Trophoblast cell (in vitro differentiated cells and primary cell): Measurements from ENCODE around the gene TMEM258.

Source experiments
- DNase-seq, 2 donors: peaks; one replicate each; pipeline ENCODE4 v3.0.0-alpha.2; 2016
- H2AFZ ChIP-seq: 2 replicates; pipeline ENCODE4 v1.6.1; 2013; ENCODE audit warnings: low read length, moderate library complexity, mild to moderate bottlenecking; ENCODE audit not compliant: insufficient read depth, poor library complexity
- H2AK5ac ChIP-seq: 2 replicates; pipeline ENCODE4 v1.6.1; 2013; ENCODE audit warnings: mild to moderate bottlenecking, low read length
- H2BK120ac ChIP-seq: 2 replicates; pipeline ENCODE4 v1.6.1; 2013; ENCODE audit warnings: low read length, mild to moderate bottlenecking, moderate library complexity; ENCODE audit not compliant: insufficient read depth, poor library complexity
- H2BK12ac ChIP-seq: 2 replicates; pipeline ENCODE4 v1.6.1; 2013; ENCODE audit warnings: mild to moderate bottlenecking, low read length, moderate library complexity
- H2BK5ac ChIP-seq: 2 replicates; pipeline ENCODE4 v1.6.1; 2013; ENCODE audit warnings: low read length, low read depth, moderate library complexity, mild to moderate bottlenecking; ENCODE audit not compliant: poor library complexity
- H3K14ac ChIP-seq: 2 replicates; pipeline ENCODE4 v1.6.1; 2013; ENCODE audit warnings: mild to moderate bottlenecking, low read length
- H3K18ac ChIP-seq: 2 replicates; pipeline ENCODE4 v1.6.1; 2013; ENCODE audit warnings: mild to moderate bottlenecking, low read length
- H3K23ac ChIP-seq: 2 replicates; pipeline ENCODE4 v1.6.1; 2013; ENCODE audit warnings: low read length
- H3K27ac ChIP-seq: 2 replicates; pipeline ENCODE4 v1.5.1; 2013; ENCODE audit warnings: low read depth, mild to moderate bottlenecking, inconsistent platforms, low read length, moderate library complexity
- H3K27me3 ChIP-seq: 2 replicates; pipeline ENCODE4 v1.6.1; 2013; ENCODE audit warnings: inconsistent platforms, mild to moderate bottlenecking, low read length, moderate library complexity; ENCODE audit not compliant: insufficient read depth
- H3K36me3 ChIP-seq, 2 experiments: 1 replicate in 1 of 2; 2 replicates in 1 of 2; pipeline ENCODE4 v1.6.1; 2013; ENCODE audit warnings: low read length in 2 of 2, mild to moderate bottlenecking in 2 of 2, moderate library complexity in 1 of 2; ENCODE audit not compliant: insufficient read depth in 2 of 2, control insufficient read depth in 1 of 2
- H3K4ac ChIP-seq: 2 replicates; pipeline ENCODE4 v1.6.1; 2013; ENCODE audit warnings: low read depth, mild to moderate bottlenecking, low read length, moderate library complexity
- H3K4me1 ChIP-seq, 2 experiments: 1 replicate in 1 of 2; 2 replicates in 1 of 2; pipeline ENCODE4 v1.6.1; 2013; ENCODE audit warnings: low read length in 2 of 2, mild to moderate bottlenecking in 2 of 2, moderate library complexity in 1 of 2; ENCODE audit not compliant: insufficient read depth in 2 of 2, control insufficient read depth in 1 of 2
- H3K4me2 ChIP-seq: 2 replicates; pipeline ENCODE4 v1.6.1; 2013; ENCODE audit warnings: inconsistent platforms, mild to moderate bottlenecking, low read length, moderate library complexity
- H3K4me3 ChIP-seq: 2 replicates; pipeline ENCODE4 v1.5.1; 2013; ENCODE audit warnings: mild to moderate bottlenecking, low read depth, low read length, inconsistent platforms
- H3K79me1 ChIP-seq: one replicate; pipeline ENCODE4 v1.6.1; 2013; ENCODE audit warnings: low read length
- H3K79me2 ChIP-seq: 2 replicates; pipeline ENCODE4 v1.6.1; 2013; ENCODE audit warnings: low read length, mild to moderate bottlenecking; ENCODE audit not compliant: control insufficient read depth, insufficient read depth, poor library complexity
- H3K9ac ChIP-seq: 2 replicates; pipeline ENCODE4 v1.6.1; 2013; ENCODE audit warnings: mild to moderate bottlenecking, low read length
- H3K9me3 ChIP-seq: 2 replicates; pipeline ENCODE4 v1.6.1; 2013; ENCODE audit warnings: low read depth, mild to moderate bottlenecking, control low read depth, inconsistent platforms, low read length; ENCODE audit not compliant: insufficient read depth
- H4K12ac ChIP-seq: 2 replicates; pipeline ENCODE4 v1.6.1; 2013; ENCODE audit warnings: low read depth, mild to moderate bottlenecking, low read length, moderate library complexity
- H4K8ac ChIP-seq: 2 replicates; pipeline ENCODE4 v1.6.1; 2013; ENCODE audit warnings: low read depth, mild to moderate bottlenecking, low read length, moderate library complexity
- H4K91ac ChIP-seq: one replicate; pipeline ENCODE4 v1.6.1; 2013; ENCODE audit warnings: low read depth, mild to moderate bottlenecking, low read length, moderate library complexity
- WGBS: extraction: QIAGEN DNeasy Blood & Tissue Kit; methylation state at CpG from one replicate; pipeline ENCODE4 v1.1.7; 2013; ENCODE audit warnings: missing lambda C conversion rate; ENCODE audit not compliant: insufficient read length, insufficient coverage; ENCODE audit errors: extremely low coverage; 5-methylcytosine and 5-hydroxymethylcytosine counted together

TMEM258 gene

GRCh38 chr11:61793083-61793828, 857 bp upstream of the TMEM258 start:
- H2BK5ac ChIP-seq: peak overlapping the region; percentile 100
- H3K4ac ChIP-seq: peak overlapping the region; percentile 94
- H3K14ac ChIP-seq: peak overlapping the region; percentile 99
- peaks cover 33 to 38% of the 10 kb centered on the region in 2 experiments for H3K36me3 ChIP-seq
- no peak overlapping the region for H3K23ac ChIP-seq
- no peak overlapping the region for H2BK12ac ChIP-seq
- peak overlapping the region; percentile 93 for H2AK5ac ChIP-seq
- H3K18ac ChIP-seq: peak overlapping the region; percentile 71
- peak overlapping the region; percentile 93 for H4K12ac ChIP-seq
- peaks cover 3 to 5% of the 10 kb centered on the region in 2 experiments for H3K4me1 ChIP-seq
- H2AFZ ChIP-seq: peak overlapping the region; percentile 97
- peak overlapping the region; percentile 52 for H3K27ac ChIP-seq
- no CpG with 5 or more reads among the region's 29 CpGs for WGBS
- H3K79me2 ChIP-seq: peaks cover 20% of the 10 kb centered on the region
- H4K8ac ChIP-seq: peak overlapping the region; percentile 99
- H3K9me3 ChIP-seq: no peaks in the 10 kb centered on the region
- H3K9ac ChIP-seq: peak overlapping the region; percentile 92
- H3K27me3 ChIP-seq: no peaks in the 10 kb centered on the region
- H3K79me1 ChIP-seq: peaks cover 15% of the 10 kb centered on the region
- H3K4me3 ChIP-seq: peak overlapping the region; percentile 92
- H3K4me2 ChIP-seq: peak overlapping the region; percentile 93
- peak overlapping the region; percentile 99 for H2BK120ac ChIP-seq
- DNase-seq: peak in 1 of 2 donors; percentile 18
- H4K91ac ChIP-seq: peak overlapping the region; percentile 100

DNA sequence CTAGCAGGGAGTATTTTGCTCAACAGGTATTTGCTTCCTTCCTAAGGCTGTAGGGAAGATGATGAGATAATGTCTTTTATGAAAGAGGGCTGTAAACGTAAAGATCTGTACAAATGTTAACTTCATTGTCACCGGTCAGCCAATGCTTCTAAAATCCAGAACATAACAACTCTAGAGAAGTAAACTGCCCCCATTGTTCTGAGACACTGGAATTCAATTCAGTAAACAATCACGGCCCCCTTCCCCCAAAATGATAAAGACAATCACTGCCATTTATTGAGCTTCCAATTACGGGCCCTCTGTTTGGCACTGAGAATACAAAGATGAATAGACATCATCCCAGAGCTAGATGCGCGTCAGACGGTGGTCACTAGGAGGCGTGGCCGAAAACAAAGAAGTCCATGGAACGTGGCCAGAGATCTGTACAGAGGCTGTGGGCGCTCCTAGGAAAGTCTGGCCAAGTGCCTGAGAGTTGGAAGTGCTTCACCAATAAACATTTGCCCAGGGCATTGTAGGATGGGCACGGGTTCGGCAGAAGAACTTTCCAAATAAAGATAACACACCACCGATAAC, 576 bp downstream of the TMEM258 start:
- peak overlapping the region; percentile 99 for H2BK120ac ChIP-seq
- peak overlapping the region; percentile 99 for H3K14ac ChIP-seq
- H3K23ac ChIP-seq: no peak overlapping the region
- H2BK5ac ChIP-seq: peak overlapping the region; percentile 100
- no peaks in the 10 kb centered on the region for H3K27me3 ChIP-seq
- H2AFZ ChIP-seq: peak overlapping the region; percentile 97
- H3K27ac ChIP-seq: peak overlapping the region; percentile 88
- peak overlapping the region; percentile 99 for H4K8ac ChIP-seq
- peak overlapping the region; percentile 14 for H2AK5ac ChIP-seq
- H2BK12ac ChIP-seq: no peak overlapping the region
- no peaks in the 10 kb centered on the region for H3K9me3 ChIP-seq
- H4K12ac ChIP-seq: peak overlapping the region; percentile 93
- peak overlapping the region; percentile 56 for H3K4ac ChIP-seq
- no CpG with 5 or more reads among the region's 14 CpGs for WGBS
- DNase-seq: peak; percentile 64 to 77
- H3K18ac ChIP-seq: peak overlapping the region; percentile 70
- H3K36me3 ChIP-seq: peaks cover 48 to 49% of the 10 kb centered on the region in 2 experiments
- peak overlapping the region; percentile 100 for H4K91ac ChIP-seq
- peak overlapping the region; percentile 93 for H3K4me2 ChIP-seq
- peaks cover 3 to 5% of the 10 kb centered on the region in 2 experiments for H3K4me1 ChIP-seq
- H3K4me3 ChIP-seq: peak overlapping the region; percentile 92
- H3K9ac ChIP-seq: peak overlapping the region; percentile 99
- H3K79me2 ChIP-seq: peaks cover 20% of the 10 kb centered on the region
- peaks cover 15% of the 10 kb centered on the region for H3K79me1 ChIP-seq

GRCh38 chr11:61787928-61788491, 4.4 kb downstream of the TMEM258 start:
- no peak overlapping the region for H3K14ac ChIP-seq

GRCh38 chr11:61785837-61786402, 6.5 kb downstream of the TMEM258 start:
- H2AK5ac ChIP-seq: no peak overlapping the region
- H4K8ac ChIP-seq: no peak overlapping the region
- H3K27me3 ChIP-seq: no peaks in the 10 kb centered on the region
- no peak overlapping the region for H3K4me3 ChIP-seq
- H4K91ac ChIP-seq: no peak overlapping the region
- no peak overlapping the region for H3K27ac ChIP-seq
- no peak overlapping the region for H3K23ac ChIP-seq
- DNase-seq: no peak
- WGBS: no CpG with 5 or more reads among the region's 11 CpGs
- H3K9ac ChIP-seq: no peak overlapping the region
- H3K4ac ChIP-seq: no peak overlapping the region
- no peak overlapping the region for H2AFZ ChIP-seq
- H3K79me2 ChIP-seq: peaks cover 2% of the 10 kb centered on the region
- peaks cover 63 to 65% of the 10 kb centered on the region in 2 experiments for H3K36me3 ChIP-seq
- no peak overlapping the region for H2BK120ac ChIP-seq
- no peak overlapping the region for H2BK12ac ChIP-seq
- H3K9me3 ChIP-seq: peaks cover 1% of the 10 kb centered on the region
- H3K14ac ChIP-seq: no peak overlapping the region
- peaks cover 25 to 30% of the 10 kb centered on the region in 2 experiments for H3K4me1 ChIP-seq
- no peaks in the 10 kb centered on the region for H3K79me1 ChIP-seq
- H3K4me2 ChIP-seq: no peak overlapping the region
- no peak overlapping the region for H2BK5ac ChIP-seq
- H3K18ac ChIP-seq: no peak overlapping the region
- no peak overlapping the region for H4K12ac ChIP-seq

More at GRCh38 chr11:61787928-61788491, 4.4 kb downstream of the TMEM258 start:
- peak in 1 of 2 donors; percentile 21 for DNase-seq
- no peak overlapping the region for H3K4me2 ChIP-seq
- H3K36me3 ChIP-seq: peaks cover 62 to 63% of the 10 kb centered on the region in 2 experiments
- no peak overlapping the region for H2BK5ac ChIP-seq
- H2AFZ ChIP-seq: no peak overlapping the region
- H2BK120ac ChIP-seq: no peak overlapping the region
- H3K23ac ChIP-seq: no peak overlapping the region
- no CpG with 5 or more reads among the region's 9 CpGs for WGBS
- peaks cover 7 to 17% of the 10 kb centered on the region in 2 experiments for H3K4me1 ChIP-seq
- peaks cover 11% of the 10 kb centered on the region for H3K79me2 ChIP-seq
- H3K9ac ChIP-seq: no peak overlapping the region
- H4K8ac ChIP-seq: no peak overlapping the region
- H3K79me1 ChIP-seq: peaks cover 12% of the 10 kb centered on the region
- no peak overlapping the region for H3K4me3 ChIP-seq
- no peak overlapping the region for H4K12ac ChIP-seq
- no peak overlapping the region for H3K4ac ChIP-seq
- no peak overlapping the region for H2BK12ac ChIP-seq
- H3K27me3 ChIP-seq: no peaks in the 10 kb centered on the region
- no peak overlapping the region for H4K91ac ChIP-seq
- H3K9me3 ChIP-seq: peaks cover 1% of the 10 kb centered on the region
- H3K27ac ChIP-seq: no peak overlapping the region
- no peak overlapping the region for H2AK5ac ChIP-seq
- no peak overlapping the region for H3K18ac ChIP-seq
